Chondrocyte (in vitro differentiated cells): ENCODE results near the gene SNRPB2. TPM values are rescaled to one million over a fixed set of nuclear protein-coding genes. Genes with fewer than 3 reads are reported as not detected.

Source experiments
- DNase-seq: peaks from one replicate; pipeline ENCODE4 v3.0.0; 2021; ENCODE audit warnings: mixed read lengths, low spot score
- H3K27ac Mint-ChIP-seq: one replicate; pipeline ENCODE4 v1.8.0; 2021; ENCODE audit warnings: mild to moderate bottlenecking, moderate library complexity, mixed read lengths; ENCODE audit not compliant: unreplicated experiment
- H3K27me3 Mint-ChIP-seq: 2 replicates; pipeline ENCODE4 v1.8.0; 2021; ENCODE audit warnings: low read depth, mixed read lengths
- H3K36me3 Mint-ChIP-seq: 2 replicates; pipeline ENCODE4 v1.8.0; 2021; ENCODE audit warnings: low read depth, mixed read lengths
- H3K4me1 Mint-ChIP-seq: 2 replicates; pipeline ENCODE4 v1.8.0; 2021; ENCODE audit warnings: low read depth, mild to moderate bottlenecking, mixed read lengths
- H3K4me3 Mint-ChIP-seq: one replicate; pipeline ENCODE4 v1.8.0; 2021; ENCODE audit warnings: mild to moderate bottlenecking, moderate library complexity, mixed read lengths; ENCODE audit not compliant: unreplicated experiment
- H3K9me3 Mint-ChIP-seq: 2 replicates; pipeline ENCODE4 v1.8.0; 2021; ENCODE audit warnings: low read depth, mixed read lengths
- total RNA-seq: library from RNA; stranded (reverse); gene quantifications from 3 replicates; pipeline ENCODE4 v1.2.1, GENCODE V29; 2021
- TF ChIP-seq, protein P1 (sequence below): fragments of 200-600 bp; sonication (generic); IDR thresholded peaks from 2 replicates; pipeline ENCODE4 v1.5.0; 2021; ENCODE audit warnings: antibody characterized with exemption, mild to moderate bottlenecking, moderate library complexity

Gene SNRPB2
- total RNA-seq, 1 donor from 2014 or later = 47.9 TPM

DNA sequence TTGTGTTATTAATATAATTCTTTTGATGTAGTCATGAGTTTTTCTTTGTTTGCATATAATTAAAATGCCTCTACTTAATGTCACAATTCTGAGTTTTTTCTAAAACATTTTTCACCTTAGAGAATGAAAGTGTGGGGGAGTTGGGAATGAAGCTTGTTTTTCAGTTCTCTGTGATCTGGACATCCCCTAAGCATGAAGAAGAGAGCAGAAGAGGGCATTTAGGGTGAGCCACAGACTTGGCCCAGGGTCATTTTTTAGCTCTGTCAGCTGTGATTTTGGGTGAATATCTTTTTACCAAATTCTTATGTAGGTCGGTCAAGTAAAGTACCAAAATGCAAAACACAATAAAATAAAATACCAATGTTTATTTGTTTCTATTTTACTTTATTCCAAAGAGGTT is 22.3 kb downstream of the SNRPB2 start:
- Mint-ChIP-seq H3K36me3 (no peaks in the 10 kb centered on the region), H3K27ac (no peak overlapping the region), H3K4me1 (no peaks in the 10 kb centered on the region), H3K4me3 (no peak overlapping the region), H3K9me3 (no peaks in the 10 kb centered on the region), H3K27me3 (peaks cover 26% of the 10 kb centered on the region)
- no peak for DNase-seq
- TF ChIP-seq, protein P1, sequence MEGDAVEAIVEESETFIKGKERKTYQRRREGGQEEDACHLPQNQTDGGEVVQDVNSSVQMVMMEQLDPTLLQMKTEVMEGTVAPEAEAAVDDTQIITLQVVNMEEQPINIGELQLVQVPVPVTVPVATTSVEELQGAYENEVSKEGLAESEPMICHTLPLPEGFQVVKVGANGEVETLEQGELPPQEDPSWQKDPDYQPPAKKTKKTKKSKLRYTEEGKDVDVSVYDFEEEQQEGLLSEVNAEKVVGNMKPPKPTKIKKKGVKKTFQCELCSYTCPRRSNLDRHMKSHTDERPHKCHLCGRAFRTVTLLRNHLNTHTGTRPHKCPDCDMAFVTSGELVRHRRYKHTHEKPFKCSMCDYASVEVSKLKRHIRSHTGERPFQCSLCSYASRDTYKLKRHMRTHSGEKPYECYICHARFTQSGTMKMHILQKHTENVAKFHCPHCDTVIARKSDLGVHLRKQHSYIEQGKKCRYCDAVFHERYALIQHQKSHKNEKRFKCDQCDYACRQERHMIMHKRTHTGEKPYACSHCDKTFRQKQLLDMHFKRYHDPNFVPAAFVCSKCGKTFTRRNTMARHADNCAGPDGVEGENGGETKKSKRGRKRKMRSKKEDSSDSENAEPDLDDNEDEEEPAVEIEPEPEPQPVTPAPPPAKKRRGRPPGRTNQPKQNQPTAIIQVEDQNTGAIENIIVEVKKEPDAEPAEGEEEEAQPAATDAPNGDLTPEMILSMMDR = no peak

DNA sequence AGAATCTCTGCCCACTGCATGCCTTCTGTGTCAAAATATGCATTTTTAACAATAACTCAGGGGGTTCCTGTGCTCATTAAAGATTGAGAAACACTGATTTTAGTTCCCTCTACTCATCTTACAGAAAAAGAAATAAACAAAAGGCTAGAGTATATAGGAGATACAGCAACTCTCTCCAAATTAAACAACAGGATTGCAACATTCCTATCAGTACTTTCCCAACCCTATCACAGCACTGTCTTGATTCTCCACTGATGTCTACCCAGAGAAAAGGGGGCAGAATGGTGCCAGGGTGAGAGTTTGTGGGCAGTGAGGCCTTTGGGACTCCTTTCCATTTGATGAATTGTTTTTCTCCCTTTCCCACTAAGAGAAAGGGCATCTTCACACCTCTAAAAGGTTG is 23.1 kb downstream of the SNRPB2 start:
- Mint-ChIP-seq H3K27me3 (peaks cover 30% of the 10 kb centered on the region), H3K36me3 (no peaks in the 10 kb centered on the region), H3K9me3 (no peaks in the 10 kb centered on the region), H3K4me1 (no peaks in the 10 kb centered on the region), H3K4me3 (no peak overlapping the region), H3K27ac (no peak overlapping the region)
- TF ChIP-seq, protein P1 = no peak
- DNase-seq = no peak

DNA sequence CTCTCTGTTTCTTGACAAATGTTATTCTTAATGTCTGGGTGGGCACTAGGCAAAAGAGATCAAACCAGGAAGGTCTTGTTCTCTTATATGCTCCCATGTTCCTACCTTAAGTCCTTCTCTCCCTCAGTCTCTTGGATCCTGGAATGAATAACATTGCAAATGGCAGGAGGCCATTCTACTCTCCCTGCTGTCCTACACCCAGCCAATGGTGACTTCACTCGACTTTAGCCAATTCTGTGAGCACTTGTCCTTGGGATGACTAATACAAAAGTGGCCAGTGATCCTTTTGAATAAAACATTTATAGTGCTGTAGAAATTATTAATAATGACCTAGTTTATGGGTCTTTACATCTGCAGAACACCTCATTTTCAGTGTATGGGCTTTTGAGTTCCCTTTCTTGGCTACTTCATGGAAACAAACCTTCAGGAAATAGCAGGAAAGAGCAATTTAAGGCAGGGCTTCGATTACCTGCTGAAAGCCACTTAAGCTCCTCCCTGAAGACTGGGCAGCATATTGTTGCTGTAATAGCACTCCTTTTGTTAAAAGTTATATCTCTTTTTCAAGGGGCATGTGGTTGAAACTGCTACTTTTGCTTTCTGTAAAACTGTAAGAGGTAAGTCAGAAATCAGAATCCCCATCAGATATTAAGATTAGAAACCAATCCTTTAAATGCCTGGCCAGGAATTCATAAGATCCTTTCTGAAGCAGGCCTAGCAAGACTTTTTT is 28.8 kb downstream of the SNRPB2 start:
- TF ChIP-seq, protein P1 = no peak
- no peaks in the 10 kb centered on the region for H3K36me3 Mint-ChIP-seq
- no peak for DNase-seq
- no peak overlapping the region for H3K27ac Mint-ChIP-seq
- H3K4me1 Mint-ChIP-seq = peaks cover 3% of the 10 kb centered on the region
- H3K9me3 Mint-ChIP-seq = no peaks in the 10 kb centered on the region
- no peak overlapping the region for H3K4me3 Mint-ChIP-seq
- peaks cover 26% of the 10 kb centered on the region for H3K27me3 Mint-ChIP-seq

DNA sequence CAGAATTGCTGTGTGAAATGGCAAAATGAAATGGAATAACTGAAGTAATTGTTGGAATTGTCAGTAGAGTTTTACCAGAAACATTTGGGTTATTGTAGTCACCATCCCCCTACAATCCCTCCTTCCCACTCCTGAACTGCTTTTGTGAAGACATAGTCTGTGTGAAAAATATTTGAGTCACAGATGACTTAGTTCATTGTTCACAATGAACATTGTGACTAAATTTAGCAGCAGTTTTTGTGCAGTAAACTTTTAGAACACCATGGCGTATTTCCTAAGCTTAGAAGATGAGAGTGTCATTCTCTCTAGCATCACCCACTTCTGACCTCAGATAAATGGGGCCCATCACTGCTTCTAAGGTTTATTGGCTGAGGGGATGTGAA is 29.3 kb downstream of the SNRPB2 start:
- no peak for DNase-seq
- Mint-ChIP-seq H3K36me3 (no peaks in the 10 kb centered on the region), H3K4me3 (no peak overlapping the region), H3K9me3 (no peaks in the 10 kb centered on the region), H3K27me3 (peaks cover 31% of the 10 kb centered on the region), H3K27ac (no peak overlapping the region), H3K4me1 (peaks cover 3% of the 10 kb centered on the region)
- TF ChIP-seq, protein P1 = no peak

DNA sequence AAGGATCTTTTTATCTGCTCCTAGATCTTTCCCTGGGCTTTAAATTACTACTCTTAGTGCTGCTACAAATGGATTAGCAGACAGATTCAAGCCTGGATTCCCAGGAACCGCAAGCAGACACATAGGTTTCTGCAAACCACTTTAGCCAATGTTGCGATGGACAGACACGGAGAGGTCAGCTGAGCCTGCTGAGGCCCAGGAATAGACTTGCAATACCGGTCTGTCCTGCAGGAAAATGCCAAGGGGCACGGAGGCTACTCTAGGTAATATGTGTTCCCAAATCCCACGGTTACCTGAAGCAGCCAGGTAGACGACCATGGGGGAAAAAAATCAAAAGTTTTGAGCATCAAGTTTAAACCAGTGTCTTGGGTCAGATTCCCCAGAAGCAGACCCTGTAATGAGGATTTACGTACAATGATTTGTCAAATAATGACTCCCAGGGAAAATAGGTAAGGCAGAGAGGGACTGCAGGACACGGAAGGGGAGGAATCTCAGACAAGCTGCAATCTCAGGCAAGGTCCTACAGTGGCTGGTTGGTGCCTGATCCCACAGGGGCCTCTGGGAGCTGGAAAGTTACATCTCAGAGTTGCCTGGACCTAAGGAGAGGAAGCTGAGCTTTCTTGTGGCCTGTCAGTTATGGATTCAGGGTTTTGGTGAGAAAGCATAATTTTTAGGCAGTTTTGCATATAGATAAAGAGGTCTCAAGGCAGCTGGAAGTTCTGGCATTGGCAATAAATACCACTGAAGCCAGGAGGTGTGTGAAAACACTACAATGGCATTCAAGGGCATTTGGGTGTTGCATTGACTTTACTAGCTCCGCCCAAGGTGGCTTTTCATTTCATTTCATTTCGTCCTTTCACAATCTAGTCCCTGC is 30.8 kb downstream of the SNRPB2 start:
- H3K4me3 Mint-ChIP-seq = no peak overlapping the region
- H3K27ac Mint-ChIP-seq = no peak overlapping the region
- H3K4me1 Mint-ChIP-seq = peaks cover 3% of the 10 kb centered on the region

More for the DNA sequence above, 30.8 kb downstream of the SNRPB2 start:
- Mint-ChIP-seq H3K27me3 (peaks cover 36% of the 10 kb centered on the region), H3K36me3 (no peaks in the 10 kb centered on the region), H3K9me3 (no peaks in the 10 kb centered on the region)
- DNase-seq = no peak
- TF ChIP-seq, protein P1 = no peak
